Activated CD4-positive, CD25-positive, alpha-beta regulatory T cell treated with anti-CD3 and anti-CD28 coated beads, Interleukin-2, amount 50 U/mL, for 16 hours (primary cell): ENCODE measurements around the gene STON2.
A peak's percentile ranks its signal among the peaks of the same experiment; 100 is the strongest.

ENCODE experiments used
- DNase-seq: peaks from one replicate; pipeline ENCODE4 v3.0.0-alpha.2; 2020; ENCODE audit warnings: low read depth, low spot score

The STON2 gene

DNA sequence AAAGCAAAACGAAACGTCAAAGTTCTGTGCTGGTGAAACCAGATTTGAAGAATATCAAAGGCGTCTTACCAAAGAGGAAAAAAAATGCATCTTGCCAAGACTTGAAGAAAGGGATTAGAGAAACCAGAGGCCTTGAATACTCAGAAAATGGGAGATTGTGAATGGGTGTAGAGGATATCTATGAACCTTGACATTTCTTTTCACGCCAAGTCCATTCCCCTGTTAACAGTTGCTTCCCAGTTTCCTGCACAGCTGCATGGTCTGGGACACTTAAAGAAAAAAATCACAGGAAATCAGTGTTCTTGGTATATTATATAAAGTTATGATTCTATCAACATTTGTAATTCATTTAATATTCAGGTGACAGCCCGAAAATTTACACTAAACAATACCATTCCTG is 178.0 kb downstream of the STON2 start:
- DNase-seq: no peak

GRCh38 chr14:81221579-81222102 is 178.5 kb downstream of the STON2 start:
- no peak for DNase-seq

DNA sequence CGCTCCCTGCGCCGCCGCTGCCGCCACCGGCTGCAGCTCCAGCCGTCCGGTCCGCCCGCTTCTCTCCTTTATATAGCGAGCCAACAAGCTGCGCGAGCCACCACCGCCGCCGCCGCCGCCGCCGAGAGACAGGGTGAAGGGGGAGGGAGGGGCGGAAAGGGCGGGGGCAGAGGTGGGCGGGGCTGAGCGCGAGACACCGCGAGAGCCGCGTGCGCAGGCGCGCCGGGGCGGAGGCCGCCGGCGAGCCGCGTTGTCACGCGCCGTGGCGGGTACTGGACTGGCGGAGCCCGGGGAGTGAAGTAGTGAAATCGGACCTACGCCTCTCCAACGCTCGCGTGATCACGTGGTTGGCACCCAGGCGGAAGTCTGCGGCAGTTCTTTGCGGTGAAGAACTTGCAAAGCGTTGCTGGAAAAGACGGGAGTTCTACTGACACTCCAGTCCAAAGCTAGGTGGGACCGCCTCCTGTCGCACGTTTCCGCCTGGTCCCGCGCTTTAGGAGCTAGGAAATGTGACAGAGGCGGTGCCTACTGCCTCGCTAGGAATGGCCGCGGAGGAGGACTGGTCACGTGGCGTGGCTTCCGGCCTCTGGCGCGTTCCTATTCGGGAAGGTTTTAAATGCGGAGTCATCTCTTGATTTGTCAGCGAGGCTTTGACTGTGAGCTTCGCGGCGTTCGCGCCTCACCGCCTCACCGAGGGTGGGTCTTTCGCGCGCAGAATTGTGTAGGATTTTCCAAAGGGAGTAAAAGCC is 179.1 kb downstream of the STON2 start, which contains the start of gene GTF2A1:
Gene GTF2A1 (minus strand): TSS at position 130 of the 749 bp plus-strand sequence. CDS start 441 bp downstream, outside the sequence.
- DNase-seq: peak; percentile 89

- DNase-seq: no peak
These were observed 179.6 kb downstream of the STON2 start for GRCh38 chr14:81220580-81220829.

- DNase-seq: no peak
These were observed 180.2 kb downstream of the STON2 start for GRCh38 chr14:81219759-81220579.

DNA sequence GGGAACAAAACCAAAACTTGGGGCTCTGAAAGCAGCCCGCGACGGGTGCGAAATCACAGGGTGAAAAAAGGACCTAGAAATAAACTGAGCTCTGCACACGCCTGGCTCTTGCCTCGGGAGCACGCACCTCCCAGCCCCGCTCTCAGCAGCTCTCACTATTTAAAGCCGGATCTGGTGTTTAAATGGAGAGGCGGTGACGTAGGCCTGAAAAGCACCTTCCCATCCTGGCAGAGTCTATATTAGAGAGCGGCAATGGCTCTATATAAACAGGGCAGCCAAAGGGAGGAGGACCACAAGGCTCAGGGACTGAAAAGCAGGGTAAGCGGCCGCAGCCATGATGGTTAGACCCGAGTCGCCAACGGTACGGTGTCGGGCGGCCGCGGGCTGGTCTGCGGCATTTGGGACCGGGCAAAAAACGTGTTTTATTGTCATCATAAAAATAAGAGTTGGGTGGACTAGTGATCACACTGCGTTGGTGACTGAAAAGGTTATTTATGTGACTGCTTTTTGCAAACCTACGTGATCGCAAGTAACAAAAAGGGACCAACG is 180.8 kb downstream of the STON2 start:
- peak; percentile 79 for DNase-seq

GRCh38 chr14:81211844-81212243 is 188.3 kb downstream of the STON2 start:
- DNase-seq: no peak
